ENCODE results near the gene UFD1. TPM values are rescaled to one million over a fixed set of nuclear protein-coding genes. Genes with fewer than 3 reads are reported as not detected.
A peak's percentile ranks its signal among the peaks of the same experiment; 100 is the strongest.

The UFD1 gene
- total and polyA plus RNA-seq, 9 of the 15 experiments (the other 6 are each of a cell fraction or from before 2014, with no cell fraction given) = 238 to 645 (median 363) TPM

GRCh38 chr22:19478045-19478900, 720 bp downstream of the UFD1 start (continued):
- TF ChIP-seq, protein P1, sequence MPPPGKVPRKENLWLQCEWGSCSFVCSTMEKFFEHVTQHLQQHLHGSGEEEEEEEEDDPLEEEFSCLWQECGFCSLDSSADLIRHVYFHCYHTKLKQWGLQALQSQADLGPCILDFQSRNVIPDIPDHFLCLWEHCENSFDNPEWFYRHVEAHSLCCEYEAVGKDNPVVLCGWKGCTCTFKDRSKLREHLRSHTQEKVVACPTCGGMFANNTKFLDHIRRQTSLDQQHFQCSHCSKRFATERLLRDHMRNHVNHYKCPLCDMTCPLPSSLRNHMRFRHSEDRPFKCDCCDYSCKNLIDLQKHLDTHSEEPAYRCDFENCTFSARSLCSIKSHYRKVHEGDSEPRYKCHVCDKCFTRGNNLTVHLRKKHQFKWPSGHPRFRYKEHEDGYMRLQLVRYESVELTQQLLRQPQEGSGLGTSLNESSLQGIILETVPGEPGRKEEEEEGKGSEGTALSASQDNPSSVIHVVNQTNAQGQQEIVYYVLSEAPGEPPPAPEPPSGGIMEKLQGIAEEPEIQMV (tag; conservative IDR thresholded peaks at IDR 0.05; ENCODE audit: low read depth) = no peak
- TF ChIP-seq ZNF239 (CRISPR knock-in tag; IDR thresholded peaks at IDR 0.05) (no peak), AFF4 (CRISPR knock-in tag; IDR thresholded peaks at IDR 0.05) (no peak), ZKSCAN3 (CRISPR knock-in tag; IDR thresholded peaks at IDR 0.05) (peak; percentile 2; the same call in 1 of the 2 replicates), ILK (tag; IDR thresholded peaks at IDR 0.05; ENCODE audit: borderline replicate concordance, low read depth) (no peak), KLF13 (tag; IDR thresholded peaks at IDR 0.05; ENCODE audit: borderline replicate concordance, low read depth) (peak; percentile 41; the same call in 1 of the 2 replicates), ZKSCAN8 (CRISPR knock-in tag; IDR thresholded peaks at IDR 0.05) (no peak), GTF2B (IDR thresholded peaks at IDR 0.05; ENCODE audit: extremely low read depth, insufficient read length) (no peak)
- TF ChIP-seq, protein P2, sequence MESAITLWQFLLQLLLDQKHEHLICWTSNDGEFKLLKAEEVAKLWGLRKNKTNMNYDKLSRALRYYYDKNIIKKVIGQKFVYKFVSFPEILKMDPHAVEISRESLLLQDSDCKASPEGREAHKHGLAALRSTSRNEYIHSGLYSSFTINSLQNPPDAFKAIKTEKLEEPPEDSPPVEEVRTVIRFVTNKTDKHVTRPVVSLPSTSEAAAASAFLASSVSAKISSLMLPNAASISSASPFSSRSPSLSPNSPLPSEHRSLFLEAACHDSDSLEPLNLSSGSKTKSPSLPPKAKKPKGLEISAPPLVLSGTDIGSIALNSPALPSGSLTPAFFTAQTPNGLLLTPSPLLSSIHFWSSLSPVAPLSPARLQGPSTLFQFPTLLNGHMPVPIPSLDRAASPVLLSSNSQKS (CRISPR knock-in tag; IDR thresholded peaks at IDR 0.05) = no peak
- TF ChIP-seq, protein P3, sequence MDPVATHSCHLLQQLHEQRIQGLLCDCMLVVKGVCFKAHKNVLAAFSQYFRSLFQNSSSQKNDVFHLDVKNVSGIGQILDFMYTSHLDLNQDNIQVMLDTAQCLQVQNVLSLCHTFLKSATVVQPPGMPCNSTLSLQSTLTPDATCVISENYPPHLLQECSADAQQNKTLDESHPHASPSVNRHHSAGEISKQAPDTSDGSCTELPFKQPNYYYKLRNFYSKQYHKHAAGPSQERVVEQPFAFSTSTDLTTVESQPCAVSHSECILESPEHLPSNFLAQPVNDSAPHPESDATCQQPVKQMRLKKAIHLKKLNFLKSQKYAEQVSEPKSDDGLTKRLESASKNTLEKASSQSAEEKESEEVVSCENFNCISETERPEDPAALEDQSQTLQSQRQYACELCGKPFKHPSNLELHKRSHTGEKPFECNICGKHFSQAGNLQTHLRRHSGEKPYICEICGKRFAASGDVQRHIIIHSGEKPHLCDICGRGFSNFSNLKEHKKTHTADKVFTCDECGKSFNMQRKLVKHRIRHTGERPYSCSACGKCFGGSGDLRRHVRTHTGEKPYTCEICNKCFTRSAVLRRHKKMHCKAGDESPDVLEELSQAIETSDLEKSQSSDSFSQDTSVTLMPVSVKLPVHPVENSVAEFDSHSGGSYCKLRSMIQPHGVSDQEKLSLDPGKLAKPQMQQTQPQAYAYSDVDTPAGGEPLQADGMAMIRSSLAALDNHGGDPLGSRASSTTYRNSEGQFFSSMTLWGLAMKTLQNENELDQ (CRISPR knock-in tag; IDR thresholded peaks at IDR 0.05; ENCODE audit: borderline replicate concordance) = no peak
- TF ChIP-seq, protein P4, sequence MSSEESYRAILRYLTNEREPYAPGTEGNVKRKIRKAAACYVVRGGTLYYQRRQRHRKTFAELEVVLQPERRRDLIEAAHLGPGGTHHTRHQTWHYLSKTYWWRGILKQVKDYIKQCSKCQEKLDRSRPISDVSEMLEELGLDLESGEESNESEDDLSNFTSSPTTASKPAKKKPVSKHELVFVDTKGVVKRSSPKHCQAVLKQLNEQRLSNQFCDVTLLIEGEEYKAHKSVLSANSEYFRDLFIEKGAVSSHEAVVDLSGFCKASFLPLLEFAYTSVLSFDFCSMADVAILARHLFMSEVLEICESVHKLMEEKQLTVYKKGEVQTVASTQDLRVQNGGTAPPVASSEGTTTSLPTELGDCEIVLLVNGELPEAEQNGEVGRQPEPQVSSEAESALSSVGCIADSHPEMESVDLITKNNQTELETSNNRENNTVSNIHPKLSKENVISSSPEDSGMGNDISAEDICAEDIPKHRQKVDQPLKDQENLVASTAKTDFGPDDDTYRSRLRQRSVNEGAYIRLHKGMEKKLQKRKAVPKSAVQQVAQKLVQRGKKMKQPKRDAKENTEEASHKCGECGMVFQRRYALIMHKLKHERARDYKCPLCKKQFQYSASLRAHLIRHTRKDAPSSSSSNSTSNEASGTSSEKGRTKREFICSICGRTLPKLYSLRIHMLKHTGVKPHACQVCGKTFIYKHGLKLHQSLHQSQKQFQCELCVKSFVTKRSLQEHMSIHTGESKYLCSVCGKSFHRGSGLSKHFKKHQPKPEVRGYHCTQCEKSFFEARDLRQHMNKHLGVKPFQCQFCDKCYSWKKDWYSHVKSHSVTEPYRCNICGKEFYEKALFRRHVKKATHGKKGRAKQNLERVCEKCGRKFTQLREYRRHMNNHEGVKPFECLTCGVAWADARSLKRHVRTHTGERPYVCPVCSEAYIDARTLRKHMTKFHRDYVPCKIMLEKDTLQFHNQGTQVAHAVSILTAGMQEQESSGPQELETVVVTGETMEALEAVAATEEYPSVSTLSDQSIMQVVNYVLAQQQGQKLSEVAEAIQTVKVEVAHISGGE (CRISPR knock-in tag; IDR thresholded peaks at IDR 0.05) = no peak
